Fibroblast of villous mesenchyme (primary cell): ENCODE data around the gene AGPAT1. TPM values are rescaled to one million over a fixed set of nuclear protein-coding genes. Genes with fewer than 3 reads are reported as not detected.

Experiments
- DNase-seq: peaks from one replicate; pipeline ENCODE4 v3.0.0-alpha.2; 2010; ENCODE audit warnings: low read depth
- H3K4me3 ChIP-seq: 2 replicates; pipeline ENCODE4 v1.5.1; 2011; ENCODE audit warnings: low read depth, mild to moderate bottlenecking, low read length
- total RNA-seq: library from RNA; depleted of rRNA; stranded (reverse); fragments of >200 nt; gene quantifications from 2 replicates; pipeline ENCODE4 v1.2.3, GENCODE V29; 2012
- TF ChIP-seq, protein P1 (sequence below): IDR thresholded peaks from 2 replicates; pipeline ENCODE4 v1.5.1; 2012; ENCODE audit warnings: low read depth, mild to moderate bottlenecking, low read length; ENCODE audit not compliant: insufficient read depth

Gene AGPAT1, protein sequence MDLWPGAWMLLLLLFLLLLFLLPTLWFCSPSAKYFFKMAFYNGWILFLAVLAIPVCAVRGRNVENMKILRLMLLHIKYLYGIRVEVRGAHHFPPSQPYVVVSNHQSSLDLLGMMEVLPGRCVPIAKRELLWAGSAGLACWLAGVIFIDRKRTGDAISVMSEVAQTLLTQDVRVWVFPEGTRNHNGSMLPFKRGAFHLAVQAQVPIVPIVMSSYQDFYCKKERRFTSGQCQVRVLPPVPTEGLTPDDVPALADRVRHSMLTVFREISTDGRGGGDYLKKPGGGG
- 21.9 and 30.2 TPM in 2 replicates for total RNA-seq

DNA sequence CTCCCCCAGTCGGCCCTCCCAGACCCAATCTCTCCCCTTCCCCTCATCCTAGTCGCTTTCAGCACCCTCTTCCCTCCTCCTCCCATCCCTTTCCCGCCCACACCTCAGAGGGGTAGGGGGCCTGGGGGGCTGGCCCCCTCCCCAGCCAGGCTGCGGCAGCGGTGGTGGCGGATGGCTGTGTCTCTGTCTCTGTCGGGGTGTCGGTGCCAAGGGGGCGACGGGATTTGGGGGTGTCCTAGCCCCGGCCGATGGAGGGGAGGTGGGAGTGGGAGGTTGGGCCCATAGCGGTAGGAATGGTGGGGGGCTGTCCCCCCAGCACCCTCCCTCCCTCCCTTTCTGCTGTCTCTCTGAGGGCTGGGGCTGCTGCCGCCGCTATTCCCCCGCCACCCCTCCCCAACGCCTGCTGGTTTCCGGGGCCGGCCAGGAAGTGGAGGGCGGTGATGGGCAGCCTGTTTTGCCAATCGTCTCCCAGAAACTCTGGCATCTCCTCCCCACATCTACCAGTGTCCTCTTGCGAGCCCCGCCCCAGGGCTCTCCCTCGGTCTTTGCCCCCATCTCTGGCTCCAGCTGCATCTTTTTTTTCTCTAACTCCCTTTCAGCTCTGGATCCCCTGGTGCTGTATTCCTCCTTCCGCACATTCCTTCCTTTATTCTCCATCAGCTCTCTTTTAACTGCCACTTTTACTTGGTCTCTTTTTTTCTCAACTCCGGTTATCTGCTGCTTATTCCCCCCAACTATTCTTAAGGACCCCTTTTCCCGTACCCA lies at the start of gene AGPAT1:
Gene AGPAT1 (minus strand): TSS at position 374 of the 765 bp plus-strand sequence. CDS start 4,588 bp downstream, outside the sequence.
- TF ChIP-seq, protein P1, sequence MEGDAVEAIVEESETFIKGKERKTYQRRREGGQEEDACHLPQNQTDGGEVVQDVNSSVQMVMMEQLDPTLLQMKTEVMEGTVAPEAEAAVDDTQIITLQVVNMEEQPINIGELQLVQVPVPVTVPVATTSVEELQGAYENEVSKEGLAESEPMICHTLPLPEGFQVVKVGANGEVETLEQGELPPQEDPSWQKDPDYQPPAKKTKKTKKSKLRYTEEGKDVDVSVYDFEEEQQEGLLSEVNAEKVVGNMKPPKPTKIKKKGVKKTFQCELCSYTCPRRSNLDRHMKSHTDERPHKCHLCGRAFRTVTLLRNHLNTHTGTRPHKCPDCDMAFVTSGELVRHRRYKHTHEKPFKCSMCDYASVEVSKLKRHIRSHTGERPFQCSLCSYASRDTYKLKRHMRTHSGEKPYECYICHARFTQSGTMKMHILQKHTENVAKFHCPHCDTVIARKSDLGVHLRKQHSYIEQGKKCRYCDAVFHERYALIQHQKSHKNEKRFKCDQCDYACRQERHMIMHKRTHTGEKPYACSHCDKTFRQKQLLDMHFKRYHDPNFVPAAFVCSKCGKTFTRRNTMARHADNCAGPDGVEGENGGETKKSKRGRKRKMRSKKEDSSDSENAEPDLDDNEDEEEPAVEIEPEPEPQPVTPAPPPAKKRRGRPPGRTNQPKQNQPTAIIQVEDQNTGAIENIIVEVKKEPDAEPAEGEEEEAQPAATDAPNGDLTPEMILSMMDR: no peak
- H3K4me3 ChIP-seq: peak within 1 kb of the TSS; percentile 92
- DNase-seq: peak; percentile 97

DNA sequence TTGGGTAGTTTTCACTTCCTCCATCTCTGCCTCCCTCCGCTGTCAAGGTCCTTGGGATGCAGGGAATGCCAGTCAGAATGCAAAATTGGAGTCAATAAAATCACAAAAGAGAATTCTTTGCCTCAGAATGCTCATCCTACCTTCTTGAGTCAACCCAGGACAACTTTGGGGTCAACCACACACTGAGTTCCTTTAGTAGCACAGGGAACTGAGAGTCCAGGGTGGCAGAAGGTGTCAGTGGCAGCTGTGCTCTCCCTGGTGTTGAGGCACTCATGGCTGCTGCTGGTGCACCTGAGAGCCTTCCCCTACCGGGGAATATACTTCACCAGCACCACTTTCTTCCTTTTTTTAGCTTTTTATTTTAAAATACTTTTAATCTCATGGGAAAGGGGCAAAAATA lies 48.8 kb upstream of the AGPAT1 start:
- TF ChIP-seq, protein P1: no peak
- no peak overlapping the region for H3K4me3 ChIP-seq
- DNase-seq: no peak

DNA sequence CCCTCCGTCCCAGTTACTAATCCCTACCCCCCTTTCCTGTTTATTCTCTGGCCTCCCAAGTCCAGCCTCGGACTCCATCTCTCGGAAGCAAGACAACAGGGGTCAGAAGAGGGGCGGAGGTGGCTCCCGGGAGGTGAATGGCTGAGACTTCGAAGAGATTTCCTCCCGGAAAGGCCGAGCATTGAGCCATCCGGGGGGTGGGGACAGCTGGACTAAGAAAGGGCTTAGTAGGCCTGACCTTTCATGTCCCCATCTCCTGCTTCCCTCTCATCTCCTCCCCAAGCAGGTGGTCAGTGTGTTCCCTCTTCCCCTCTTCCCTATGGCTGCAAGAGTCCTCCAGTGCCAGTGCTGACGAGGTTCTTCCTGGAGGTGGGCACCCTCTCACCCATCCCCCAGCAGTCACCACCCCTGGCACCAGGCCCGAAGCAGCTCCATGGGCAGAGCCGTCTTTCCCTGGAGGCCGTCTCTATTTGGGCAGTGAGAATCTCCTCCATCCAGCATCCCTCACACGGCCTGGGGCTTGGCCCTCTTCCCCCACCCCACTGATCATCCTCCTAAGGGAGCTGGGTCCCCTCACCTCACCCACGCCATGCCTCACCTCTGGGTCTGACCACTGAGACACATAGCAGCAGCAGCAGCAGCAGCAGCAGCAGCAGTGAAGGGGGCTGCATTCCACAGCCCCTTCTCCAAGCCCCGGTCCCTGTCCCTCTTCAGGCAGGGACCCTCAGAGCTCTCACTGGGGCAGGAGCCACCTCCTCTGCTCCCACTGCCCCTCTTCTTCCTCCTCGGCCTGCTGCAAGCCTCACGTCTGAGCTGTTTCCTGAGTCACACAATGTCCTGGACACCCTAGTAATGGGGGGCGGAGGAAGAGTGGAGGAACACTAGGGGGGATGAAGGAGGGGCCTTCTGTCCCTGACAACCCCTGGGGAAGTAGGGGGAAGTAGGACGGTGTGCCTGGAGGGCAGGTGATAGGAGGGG lies 47.7 kb upstream of the AGPAT1 start, which contains the start of gene NOTCH4:
Gene NOTCH4 (minus strand): TSS at position 810 of the 978 bp plus-strand sequence. CDS start 139 bp downstream, at position 671.
- TF ChIP-seq, protein P1: no peak
- no peak for DNase-seq
- no peak within 1 kb of the TSS for H3K4me3 ChIP-seq

DNA sequence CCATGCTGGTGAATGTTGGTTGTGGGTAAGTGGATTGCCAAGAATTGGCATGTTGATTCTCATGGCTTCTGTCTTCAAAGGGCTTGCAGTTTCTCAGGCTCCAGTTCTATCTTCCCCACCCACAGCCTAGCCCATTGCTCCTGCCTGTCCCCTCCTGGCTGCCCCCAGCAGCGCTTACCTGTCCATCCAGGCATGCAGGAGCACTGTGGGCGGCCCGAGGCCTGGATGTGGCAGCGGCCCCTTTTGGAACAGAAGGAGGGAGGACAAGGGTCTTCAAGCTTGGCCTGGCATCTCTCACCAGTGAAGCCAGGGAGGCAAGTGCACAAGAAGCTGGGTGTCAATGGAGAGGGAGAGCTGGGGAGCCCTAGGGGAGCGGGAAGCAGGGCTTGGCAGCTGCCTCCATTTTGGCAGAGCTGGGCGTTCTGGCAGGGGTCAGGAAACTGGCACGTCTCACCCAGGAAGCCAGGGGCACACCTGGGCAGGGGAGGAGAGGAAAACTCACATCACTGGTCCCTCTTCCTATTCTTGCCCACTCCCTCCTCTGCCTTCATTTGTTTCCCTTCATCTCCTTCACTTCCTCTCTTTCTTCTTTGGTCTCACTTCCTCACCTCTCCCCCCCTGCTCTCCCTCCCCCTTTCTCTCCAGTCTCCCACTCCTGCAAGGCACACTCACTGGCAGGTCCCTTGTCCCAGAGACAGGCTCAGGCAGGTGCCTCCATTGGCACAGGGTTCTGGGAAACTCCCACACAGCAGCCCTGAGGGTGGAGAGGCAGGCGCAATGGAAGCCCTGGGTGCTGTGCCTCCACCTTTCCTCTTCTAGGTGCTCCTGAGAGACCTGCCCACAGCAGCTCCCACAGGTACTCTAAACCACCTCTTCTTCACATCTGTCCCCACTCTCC lies 46.7 kb upstream of the AGPAT1 start:
- no peak for DNase-seq
- TF ChIP-seq, protein P1: no peak
- H3K4me3 ChIP-seq: no peak overlapping the region

DNA sequence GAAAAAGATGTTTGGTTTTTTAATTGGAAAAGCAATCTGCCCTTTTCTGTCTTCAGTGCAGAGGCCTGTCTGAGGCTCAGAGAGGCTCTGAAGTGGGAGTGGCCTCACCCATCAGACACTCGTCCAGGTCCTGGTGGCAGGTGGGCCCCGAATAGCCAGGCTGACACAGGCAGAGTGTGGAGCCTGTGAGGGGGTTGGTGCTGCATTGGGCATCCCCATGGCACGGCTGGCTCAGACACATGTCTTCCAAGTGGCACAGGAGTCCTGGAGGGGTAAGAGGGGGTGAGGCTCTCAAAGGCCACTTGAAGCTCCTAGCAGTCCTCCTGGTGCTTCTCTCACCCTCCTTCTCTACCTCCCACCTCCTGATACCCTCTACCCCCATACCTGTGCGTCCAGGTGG lies 44.1 kb upstream of the AGPAT1 start:
- no peak overlapping the region for H3K4me3 ChIP-seq
- DNase-seq: no peak
- TF ChIP-seq, protein P1: no peak
